ENCODE results near the gene TCEAL2. TPM values are rescaled to one million over a fixed set of nuclear protein-coding genes. Genes with fewer than 3 reads are reported as not detected.
"Not testable (repeated sequence)": the region's sequence is repeated elsewhere in the genome, so short reads cannot be mapped to it uniquely, and the experiment has no call there.

TCEAL2 gene
- not detected in 2 replicates for total RNA-seq (2012; rRNA removed)
- polyA plus RNA-seq (2012; rRNA removed), result not detected in 2 replicates
- not detected in 2 replicates for polyA plus RNA-seq (2012; cell fraction: cytosol; rRNA removed)
- not detected in 2 replicates for polyA plus RNA-seq (2012; cell fraction: nucleus; rRNA removed; ENCODE audit: low replicate concordance)
- not detected for Bru-seq, nascent RNA
- BruChase-seq, experiment 1, labeled RNA remaining after a 6-hour chase, result percentile 17 among the genes with signal in this experiment
- BruChase-seq, experiment 2, labeled RNA remaining after a 2-hour chase, result not detected
- long read RNA-seq, result 0 reads

- H2BK15ac ChIP-seq (ENCODE audit: low read depth, low read length); H3K4me3 ChIP-seq (ENCODE audit: insufficient read depth, low read depth, low read length); ATAC-seq (ENCODE audit: low read depth); H3K4me1 ChIP-seq (ENCODE audit: control insufficient read depth, insufficient read depth, low read length); H3K18ac ChIP-seq (ENCODE audit: low read depth, low read length); H2AK9ac ChIP-seq (replicated peaks; ENCODE audit: low read depth, low read length, poor library complexity); H2BK20ac ChIP-seq (ENCODE audit: low read depth, low read length); H4K8ac ChIP-seq (ENCODE audit: low read depth in 2 of 2, low read length in 2 of 2); in situ Hi-C loops (cut with MboI; ENCODE audit: low sequenced_read_pairs); H4K91ac ChIP-seq (ENCODE audit: insufficient read depth, low read depth, low read length); H3K9me1 ChIP-seq (ENCODE audit: insufficient read depth, low read length); H2AK5ac ChIP-seq (ENCODE audit: low read depth, low read length); intact Hi-C loops (cut with micrococcal nuclease); H2BK5ac ChIP-seq (ENCODE audit: low read depth, low read length, poor library complexity, severe bottlenecking); BruUV-seq (replicated peaks); H3K23ac ChIP-seq (ENCODE audit: low read depth, low read length); H3K56ac ChIP-seq (ENCODE audit: extremely low read depth, insufficient read depth, low read length); H4K5ac ChIP-seq (ENCODE audit: low read depth, low read length); CTCF ChIA-PET; H2BK120ac ChIP-seq (ENCODE audit: low read depth, low read length); H3K9me3 ChIP-seq (ENCODE audit: control insufficient read depth, insufficient read depth, low read length); dilution Hi-C loops (cut with HindIII; ENCODE audit: low sequenced_read_pairs, unreplicated experiment); DNase-seq; POLR2A ChIA-PET (ENCODE audit: unreplicated experiment); H3K27ac ChIP-seq (ENCODE audit: insufficient read depth, low read length); H3K79me1 ChIP-seq (ENCODE audit: low read depth in 1 of 2, low read length in 2 of 2); H3K27me3 ChIP-seq (ENCODE audit: control insufficient read depth, insufficient read depth, low read length); H4K20me1 ChIP-seq (ENCODE audit: insufficient read depth, low read length); H3K4me2 ChIP-seq (ENCODE audit: low read depth, low read length); H3K4ac ChIP-seq (ENCODE audit: low read depth, low read length); H3K9ac ChIP-seq (ENCODE audit: low read depth, low read length); H2AFZ ChIP-seq (replicated peaks; ENCODE audit: low read length, poor library complexity); H3K36me3 ChIP-seq (ENCODE audit: control insufficient read depth, insufficient read depth, low read length); H3K14ac ChIP-seq (replicated peaks; ENCODE audit: low read depth, low read length): not testable (repeated sequence)
- peak; percentile 30; the same call in 1 of the 2 replicates for TF ChIP-seq USF2 (IDR thresholded peaks at IDR 0.05; ENCODE audit: low read depth, low read length)
- WGBS, 2 experiments (ENCODE audit: extremely low coverage in 2 of 2, insufficient read length in 1 of 2), result no CpG with 5 or more reads among the region's 38 CpGs
Observed at GRCh38 chrX:102125436-102125835, at the start of gene TCEAL2. TCEAL2 (plus strand) TSS chrX:102125679; CDS start chrX:102126831, 1,152 bp downstream.
